ENCODE results near the gene LDB3.
"Not testable (repeated sequence)": the region's sequence is repeated elsewhere in the genome, so short reads cannot be mapped to it uniquely, and the experiment has no call there.

Gene LDB3

GRCh38 chr10:86635402-86635801, 32.9 kb upstream of the LDB3 start:
- Mint-ChIP-seq H3K4me3 (no peak overlapping the region), H3K9me3 (no peaks in the 10 kb centered on the region), H3K27ac (no peak overlapping the region), H3K4me1 (peaks cover 23% of the 10 kb centered on the region), H3K27me3 (ENCODE audit: low read depth, poor library complexity) (peaks cover 72% of the 10 kb centered on the region), H3K36me3 (ENCODE audit: low read depth) (no peaks in the 10 kb centered on the region)
- no peak for DNase-seq
- TF ChIP-seq CTCF (IDR thresholded peaks at IDR 0.05): no peak

- Mint-ChIP-seq H3K36me3 (ENCODE audit: low read depth) (no peaks in the 10 kb centered on the region), H3K27ac (no peak overlapping the region), H3K9me3 (no peaks in the 10 kb centered on the region), H3K4me1 (peaks cover 18% of the 10 kb centered on the region), H3K4me3 (no peak overlapping the region), H3K27me3 (ENCODE audit: low read depth, poor library complexity) (peaks cover 74% of the 10 kb centered on the region)
- no peak for DNase-seq
- no peak for TF ChIP-seq CTCF (IDR thresholded peaks at IDR 0.05)
Observed at GRCh38 chr10:86636311-86636710, 32.0 kb upstream of the LDB3 start.

- no peak for TF ChIP-seq CTCF (IDR thresholded peaks at IDR 0.05)
- Mint-ChIP-seq H3K4me3 (no peak overlapping the region), H3K4me1 (peaks cover 23% of the 10 kb centered on the region), H3K27ac (no peak overlapping the region), H3K9me3 (no peaks in the 10 kb centered on the region), H3K27me3 (ENCODE audit: low read depth, poor library complexity) (peaks cover 53% of the 10 kb centered on the region), H3K36me3 (ENCODE audit: low read depth) (no peaks in the 10 kb centered on the region)
- no peak for DNase-seq
Observed at GRCh38 chr10:86642021-86642420, 26.3 kb upstream of the LDB3 start.

- no peak for TF ChIP-seq CTCF (IDR thresholded peaks at IDR 0.05)
- Mint-ChIP-seq H3K27ac (no peak overlapping the region), H3K4me3 (no peak overlapping the region)
Observed at GRCh38 chr10:86642499-86642898, 25.8 kb upstream of the LDB3 start.

GRCh38 chr10:86644152-86644793, 24.0 kb upstream of the LDB3 start:
- Mint-ChIP-seq H3K27ac (no peak overlapping the region), H3K9me3 (no peaks in the 10 kb centered on the region), H3K4me1 (peaks cover 44% of the 10 kb centered on the region), H3K36me3 (ENCODE audit: low read depth) (no peaks in the 10 kb centered on the region), H3K4me3 (no peak overlapping the region), H3K27me3 (ENCODE audit: low read depth, poor library complexity) (peaks cover 50% of the 10 kb centered on the region)
- DNase-seq: no peak
- no peak for TF ChIP-seq CTCF (IDR thresholded peaks at IDR 0.05)

More at GRCh38 chr10:86642499-86642898, 25.8 kb upstream of the LDB3 start:
- H3K9me3 Mint-ChIP-seq: no peaks in the 10 kb centered on the region
- DNase-seq: no peak
- peaks cover 51% of the 10 kb centered on the region for H3K27me3 Mint-ChIP-seq (ENCODE audit: low read depth, poor library complexity)
- H3K36me3 Mint-ChIP-seq (ENCODE audit: low read depth): no peaks in the 10 kb centered on the region
- H3K4me1 Mint-ChIP-seq: peaks cover 26% of the 10 kb centered on the region

GRCh38 chr10:86644794-86645445, 23.4 kb upstream of the LDB3 start:
- no peak overlapping the region for H3K27ac Mint-ChIP-seq
- no peak overlapping the region for H3K4me3 Mint-ChIP-seq
- H3K4me1 Mint-ChIP-seq: peaks cover 49% of the 10 kb centered on the region
- TF ChIP-seq CTCF (IDR thresholded peaks at IDR 0.05): no peak
- no peaks in the 10 kb centered on the region for H3K36me3 Mint-ChIP-seq (ENCODE audit: low read depth)
- no peaks in the 10 kb centered on the region for H3K9me3 Mint-ChIP-seq
- DNase-seq: no peak
- peaks cover 48% of the 10 kb centered on the region for H3K27me3 Mint-ChIP-seq (ENCODE audit: low read depth, poor library complexity)

- peaks cover 57% of the 10 kb centered on the region for H3K4me1 Mint-ChIP-seq
- H3K27me3 Mint-ChIP-seq (ENCODE audit: low read depth, poor library complexity): peaks cover 44% of the 10 kb centered on the region
- DNase-seq; H3K27ac Mint-ChIP-seq; H3K9me3 Mint-ChIP-seq; H3K36me3 Mint-ChIP-seq (ENCODE audit: low read depth); H3K4me3 Mint-ChIP-seq: not testable (repeated sequence)
Observed at GRCh38 chr10:86645621-86646165, 22.6 kb upstream of the LDB3 start.

Measured in nephron progenitor cell (in vitro differentiated cells).